Right hindlimb (tissue), 1 donor: ENCODE measurements around the gene NEK10.
"Not testable (repeated sequence)": the region's sequence is repeated elsewhere in the genome, so short reads cannot be mapped to it uniquely, and the experiment has no call there.

Experiments
- DNase-seq: peaks from one replicate; pipeline ENCODE4 v3.0.0-alpha.2; 2018

NEK10 gene, protein sequence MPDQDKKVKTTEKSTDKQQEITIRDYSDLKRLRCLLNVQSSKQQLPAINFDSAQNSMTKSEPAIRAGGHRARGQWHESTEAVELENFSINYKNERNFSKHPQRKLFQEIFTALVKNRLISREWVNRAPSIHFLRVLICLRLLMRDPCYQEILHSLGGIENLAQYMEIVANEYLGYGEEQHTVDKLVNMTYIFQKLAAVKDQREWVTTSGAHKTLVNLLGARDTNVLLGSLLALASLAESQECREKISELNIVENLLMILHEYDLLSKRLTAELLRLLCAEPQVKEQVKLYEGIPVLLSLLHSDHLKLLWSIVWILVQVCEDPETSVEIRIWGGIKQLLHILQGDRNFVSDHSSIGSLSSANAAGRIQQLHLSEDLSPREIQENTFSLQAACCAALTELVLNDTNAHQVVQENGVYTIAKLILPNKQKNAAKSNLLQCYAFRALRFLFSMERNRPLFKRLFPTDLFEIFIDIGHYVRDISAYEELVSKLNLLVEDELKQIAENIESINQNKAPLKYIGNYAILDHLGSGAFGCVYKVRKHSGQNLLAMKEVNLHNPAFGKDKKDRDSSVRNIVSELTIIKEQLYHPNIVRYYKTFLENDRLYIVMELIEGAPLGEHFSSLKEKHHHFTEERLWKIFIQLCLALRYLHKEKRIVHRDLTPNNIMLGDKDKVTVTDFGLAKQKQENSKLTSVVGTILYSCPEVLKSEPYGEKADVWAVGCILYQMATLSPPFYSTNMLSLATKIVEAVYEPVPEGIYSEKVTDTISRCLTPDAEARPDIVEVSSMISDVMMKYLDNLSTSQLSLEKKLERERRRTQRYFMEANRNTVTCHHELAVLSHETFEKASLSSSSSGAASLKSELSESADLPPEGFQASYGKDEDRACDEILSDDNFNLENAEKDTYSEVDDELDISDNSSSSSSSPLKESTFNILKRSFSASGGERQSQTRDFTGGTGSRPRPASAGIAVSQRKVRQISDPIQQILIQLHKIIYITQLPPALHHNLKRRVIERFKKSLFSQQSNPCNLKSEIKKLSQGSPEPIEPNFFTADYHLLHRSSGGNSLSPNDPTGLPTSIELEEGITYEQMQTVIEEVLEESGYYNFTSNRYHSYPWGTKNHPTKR

GRCh38 chr3:27368831-27369607, at the start of gene NEK10:
Gene NEK10, minus strand, starts transcription at chr3:27369383. Its CDS starts 16,501 bp downstream, at chr3:27352882.
- peak; percentile 94 for DNase-seq

- DNase-seq: no peak
These were observed 46.0 kb upstream of the NEK10 start for GRCh38 chr3:27415202-27415601.

DNA sequence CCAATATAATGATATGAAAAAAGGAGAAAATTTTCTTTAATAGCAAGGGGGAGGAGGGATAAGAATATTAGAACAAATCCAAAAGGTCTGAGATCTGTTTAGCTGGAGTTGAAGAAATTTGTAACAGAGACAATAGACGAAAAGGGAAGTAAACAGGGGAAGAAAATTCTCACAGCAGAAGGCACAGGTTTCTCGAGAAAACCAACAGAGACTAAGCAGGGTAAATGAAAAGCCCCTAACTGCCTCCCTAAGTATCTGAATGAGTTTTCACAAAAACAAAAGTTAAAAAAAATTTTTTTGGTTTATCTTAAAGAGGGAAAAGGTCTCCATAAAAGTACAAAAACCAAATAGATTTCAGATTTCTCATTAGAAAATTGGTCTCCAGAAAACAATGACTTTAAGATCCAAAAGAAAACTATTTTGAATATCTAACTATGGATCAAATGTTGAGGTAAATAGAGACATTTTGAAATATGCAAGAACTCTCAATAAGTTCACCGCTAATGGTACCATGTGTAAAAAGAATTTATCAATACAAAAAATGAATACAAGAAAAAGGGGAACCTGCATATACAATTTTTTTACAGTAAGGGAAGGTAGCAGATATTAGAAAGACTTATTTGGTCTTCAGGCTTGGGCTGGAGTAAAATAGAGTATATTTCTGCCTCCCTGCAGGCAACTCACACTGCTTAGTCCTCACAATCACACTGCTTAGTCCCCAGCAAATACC, 23.9 kb upstream of the NEK10 start:
- no peak for DNase-seq

DNA sequence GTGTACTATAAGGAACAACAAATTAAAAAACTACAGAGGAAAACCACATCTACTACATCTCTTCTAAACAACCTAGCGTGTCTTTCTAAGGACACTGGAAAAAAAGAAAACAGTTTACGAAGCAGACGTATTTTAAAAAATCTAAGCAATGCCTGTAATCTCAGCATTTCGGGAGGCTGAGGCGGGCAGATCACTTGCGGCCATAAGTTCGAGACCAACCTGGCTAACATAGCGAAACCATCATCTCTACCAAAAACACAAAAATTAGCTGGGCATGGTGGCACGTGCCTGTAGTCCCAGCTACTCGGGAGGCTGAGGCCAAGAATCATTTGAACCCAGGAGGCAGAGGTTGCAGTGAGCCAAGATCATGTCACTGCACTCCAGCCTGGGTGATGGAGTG, 23.2 kb upstream of the NEK10 start:
- DNase-seq: not testable (repeated sequence)

- DNase-seq: no peak
These were observed 22.6 kb upstream of the NEK10 start for GRCh38 chr3:27391796-27392195.

- DNase-seq: no peak
These were observed 18.4 kb upstream of the NEK10 start for GRCh38 chr3:27387625-27388024.

GRCh38 chr3:27385504-27385903, 16.3 kb upstream of the NEK10 start:
- DNase-seq: no peak

GRCh38 chr3:27384191-27384590, 15.0 kb upstream of the NEK10 start:
- no peak for DNase-seq

DNA sequence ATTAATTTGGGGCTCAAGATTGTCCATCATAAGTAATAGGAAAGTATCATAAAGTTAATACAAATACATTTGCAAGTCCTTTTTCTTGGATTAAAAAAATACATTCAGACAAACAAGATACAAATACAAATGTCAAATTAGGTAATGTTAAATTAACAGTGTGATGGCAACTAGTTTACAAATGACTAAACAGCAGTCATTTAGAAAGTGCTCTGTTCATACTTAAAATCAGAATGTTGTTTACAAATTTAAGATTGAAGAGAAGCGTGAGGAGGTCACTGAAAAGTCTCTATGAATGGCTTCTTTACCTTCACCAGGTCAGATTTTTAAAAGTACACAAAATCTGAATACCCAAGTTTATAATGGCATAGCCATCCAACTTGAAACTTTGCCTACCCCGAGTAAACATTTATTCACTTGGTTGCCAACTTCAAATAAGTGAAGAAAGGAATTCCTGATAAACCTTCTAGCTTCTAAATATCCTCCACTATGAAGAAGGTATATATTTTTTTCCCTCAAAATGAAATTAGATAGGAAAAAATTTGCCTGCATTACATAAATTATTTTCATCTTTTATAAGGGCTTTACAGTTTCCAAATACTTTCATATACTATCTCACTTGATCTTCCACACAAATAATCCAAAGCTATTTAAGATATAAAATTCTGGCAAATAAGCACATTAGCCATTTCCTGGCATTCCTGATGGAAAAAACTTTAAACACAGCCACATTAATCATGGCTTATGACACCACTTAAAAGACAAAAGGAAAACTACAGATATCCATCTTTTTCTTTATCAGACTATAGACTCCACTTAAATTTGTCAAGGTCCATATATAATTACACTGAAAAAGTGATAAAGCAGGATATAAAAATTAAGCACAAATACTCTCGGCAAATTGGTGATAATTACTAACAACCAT, 11.5 kb upstream of the NEK10 start:
- no peak for DNase-seq

GRCh38 chr3:27378331-27378730, 9.1 kb upstream of the NEK10 start:
- no peak for DNase-seq

DNA sequence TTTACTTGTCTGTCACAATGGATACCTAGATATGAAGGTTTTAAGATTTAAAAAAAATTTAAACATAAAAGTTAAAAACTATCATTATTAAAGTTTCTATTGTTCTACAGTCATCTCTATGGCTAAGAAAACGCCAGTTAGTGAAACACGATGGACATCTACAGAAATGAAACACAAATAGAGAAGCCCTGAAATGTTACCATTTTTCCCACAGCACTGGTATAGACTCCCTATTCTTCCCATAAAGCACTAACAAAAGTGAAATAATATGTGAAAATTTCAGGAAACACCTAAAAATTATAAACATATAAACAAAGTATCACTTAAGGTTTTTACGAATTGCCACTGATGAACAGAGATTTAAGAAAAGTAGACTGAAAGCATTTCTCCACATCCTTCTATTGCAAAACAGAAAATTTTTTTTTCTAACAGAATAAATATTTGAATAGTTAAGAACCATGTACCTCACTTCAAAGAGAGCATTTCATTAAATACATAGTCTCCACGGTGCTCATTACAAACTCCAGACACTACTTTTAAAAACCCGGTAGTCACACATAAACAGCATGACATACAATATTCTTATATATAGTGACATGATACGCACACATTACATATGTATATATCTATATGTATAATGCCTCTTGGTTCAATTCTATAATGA, 7.1 kb upstream of the NEK10 start:
- no peak for DNase-seq

DNA sequence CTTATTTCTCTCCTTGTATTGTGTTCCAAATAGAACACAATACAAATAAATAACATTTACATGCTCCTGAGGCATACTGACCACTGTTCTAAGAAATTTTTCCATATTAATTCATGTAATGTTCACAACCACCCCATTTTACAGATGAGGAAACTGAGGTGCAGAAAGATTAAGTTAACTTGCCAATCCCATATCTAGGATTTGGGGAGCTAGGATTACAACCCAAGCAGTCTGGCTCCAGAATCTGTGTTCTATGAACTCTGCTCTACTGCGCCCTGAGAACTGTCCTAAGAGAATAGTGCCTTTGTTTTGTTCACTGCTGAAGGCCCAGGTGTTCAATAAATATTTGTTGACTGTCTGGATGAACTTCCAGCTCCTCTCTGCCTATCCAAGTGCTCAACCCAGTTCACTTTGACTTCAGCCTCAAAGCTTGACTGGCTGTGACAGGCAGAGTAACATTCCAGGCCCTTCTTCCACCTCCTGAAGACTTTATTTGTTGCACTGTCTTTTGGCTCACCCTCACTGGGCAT, 3.1 kb downstream of the NEK10 start:
- no peak for DNase-seq

DNA sequence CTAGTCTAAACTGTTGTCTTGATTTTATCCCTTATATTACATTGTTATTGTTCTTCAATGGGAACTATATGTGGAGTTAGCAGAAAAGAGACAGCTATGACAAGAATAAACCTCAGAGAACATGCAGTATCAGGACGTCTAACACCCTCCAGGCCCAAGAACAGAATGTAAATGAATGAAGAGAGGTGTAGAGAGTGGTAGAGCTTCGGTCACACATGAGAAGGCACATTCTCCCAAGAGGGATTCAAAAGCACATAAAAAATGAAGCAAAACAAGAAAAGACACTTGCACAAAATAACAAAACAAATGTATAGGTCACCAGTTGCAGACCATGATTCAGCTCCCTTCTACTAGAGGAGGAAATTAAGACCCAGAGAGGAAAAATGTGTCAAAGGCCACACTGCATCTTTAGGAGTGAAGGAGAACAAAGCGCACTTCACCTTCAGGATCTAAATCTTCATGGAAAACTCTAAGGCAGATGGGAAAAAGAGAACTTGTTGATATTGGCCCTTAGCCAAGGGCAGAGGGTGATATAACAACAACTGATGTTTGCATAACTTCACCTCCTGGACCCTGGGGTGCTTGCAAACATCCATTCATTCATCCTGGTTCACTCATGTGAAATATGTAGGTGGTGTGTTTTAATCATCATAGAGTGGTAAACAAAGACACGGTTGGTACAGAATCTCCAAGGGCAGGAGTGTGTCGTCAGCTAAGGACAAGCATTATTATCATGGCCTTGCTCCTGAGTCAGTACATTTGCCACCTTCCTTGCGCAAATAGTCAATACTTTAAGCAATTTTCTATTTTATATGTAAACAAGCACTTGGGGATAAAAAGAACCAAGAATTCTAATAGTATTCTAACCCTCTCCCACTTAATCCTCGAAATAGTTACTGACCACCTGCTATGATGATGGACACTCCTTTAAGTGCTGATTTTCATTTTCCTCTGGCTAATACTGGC, 8.8 kb downstream of the NEK10 start:
- DNase-seq: no peak

- DNase-seq: no peak
These were observed 10.8 kb downstream of the NEK10 start for GRCh38 chr3:27358372-27358771.

DNA sequence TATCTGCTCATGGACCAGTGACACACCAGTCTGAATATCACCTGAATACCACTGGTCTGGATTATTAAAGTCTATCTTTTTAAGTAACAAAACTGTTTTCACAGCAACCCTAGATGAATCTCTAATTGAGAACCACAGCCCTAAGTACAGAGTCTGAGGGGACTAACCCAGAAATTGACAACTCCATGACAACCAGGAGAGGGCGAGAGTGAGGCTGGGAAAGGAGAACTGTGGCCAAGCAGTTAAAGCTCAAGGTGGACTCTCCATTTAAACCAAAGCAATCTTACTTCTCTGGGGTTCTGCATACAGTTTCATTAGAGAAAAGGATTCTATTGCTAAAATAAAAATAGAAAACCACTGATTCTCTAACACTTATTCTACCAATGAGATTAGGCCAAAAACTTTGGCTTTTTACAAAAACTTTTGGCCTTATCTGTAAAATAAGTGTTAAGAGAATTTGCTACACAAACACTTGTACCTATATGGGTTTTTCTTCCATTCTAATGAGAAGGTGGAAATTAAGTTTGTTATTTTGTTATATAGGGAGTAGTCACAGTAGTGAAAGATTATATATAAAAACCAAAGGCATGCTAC, 11.4 kb downstream of the NEK10 start:
- peak; percentile 40 for DNase-seq

DNA sequence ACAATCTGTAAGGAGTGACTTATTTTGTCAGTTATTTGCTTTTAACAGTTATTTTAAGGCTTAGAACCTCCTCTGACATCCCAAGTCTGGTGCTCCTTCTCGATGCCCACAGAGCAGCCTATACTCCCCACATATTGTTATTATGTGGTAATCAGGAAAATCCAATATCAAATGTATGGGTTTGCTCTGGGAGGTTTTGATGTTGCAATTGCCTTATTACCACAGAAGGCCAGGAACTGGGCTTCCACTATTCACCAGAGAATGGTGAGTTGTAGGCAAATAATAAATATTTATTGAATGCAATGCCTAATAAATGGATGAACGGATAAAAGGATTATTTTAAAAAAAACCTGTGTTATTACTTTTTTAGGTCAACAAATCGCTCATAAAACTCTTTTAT, 12.2 kb downstream of the NEK10 start:
- no peak for DNase-seq

- DNase-seq: no peak
These were observed 14.5 kb downstream of the NEK10 start for GRCh38 chr3:27354588-27355203.

DNA sequence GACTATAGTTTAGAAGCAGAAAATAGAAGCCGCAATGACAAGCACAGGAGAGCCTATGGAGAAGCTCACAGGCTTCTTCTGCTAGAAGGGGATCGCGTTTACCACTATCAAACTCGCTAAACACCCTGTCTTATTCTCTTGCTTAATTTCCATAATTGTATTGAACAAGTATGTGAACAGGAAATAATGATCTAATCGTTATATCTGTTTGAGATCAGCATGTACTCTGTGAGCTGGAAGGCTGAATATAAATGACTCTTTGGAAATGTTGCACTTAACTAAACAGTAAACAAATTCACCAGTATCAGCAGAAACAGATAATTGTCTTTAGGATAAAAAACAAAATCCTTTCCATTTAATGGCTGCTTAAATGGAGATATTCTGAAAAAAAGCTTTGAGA, 15.0 kb downstream of the NEK10 start:
- DNase-seq: no peak
